ENCODE results near the gene RBM45.
"Not testable (repeated sequence)": the region's sequence is repeated elsewhere in the genome, so short reads cannot be mapped to it uniquely, and the experiment has no call there.

Gene RBM45, protein sequence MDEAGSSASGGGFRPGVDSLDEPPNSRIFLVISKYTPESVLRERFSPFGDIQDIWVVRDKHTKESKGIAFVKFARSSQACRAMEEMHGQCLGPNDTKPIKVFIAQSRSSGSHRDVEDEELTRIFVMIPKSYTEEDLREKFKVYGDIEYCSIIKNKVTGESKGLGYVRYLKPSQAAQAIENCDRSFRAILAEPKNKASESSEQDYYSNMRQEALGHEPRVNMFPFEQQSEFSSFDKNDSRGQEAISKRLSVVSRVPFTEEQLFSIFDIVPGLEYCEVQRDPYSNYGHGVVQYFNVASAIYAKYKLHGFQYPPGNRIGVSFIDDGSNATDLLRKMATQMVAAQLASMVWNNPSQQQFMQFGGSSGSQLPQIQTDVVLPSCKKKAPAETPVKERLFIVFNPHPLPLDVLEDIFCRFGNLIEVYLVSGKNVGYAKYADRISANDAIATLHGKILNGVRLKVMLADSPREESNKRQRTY

DNA sequence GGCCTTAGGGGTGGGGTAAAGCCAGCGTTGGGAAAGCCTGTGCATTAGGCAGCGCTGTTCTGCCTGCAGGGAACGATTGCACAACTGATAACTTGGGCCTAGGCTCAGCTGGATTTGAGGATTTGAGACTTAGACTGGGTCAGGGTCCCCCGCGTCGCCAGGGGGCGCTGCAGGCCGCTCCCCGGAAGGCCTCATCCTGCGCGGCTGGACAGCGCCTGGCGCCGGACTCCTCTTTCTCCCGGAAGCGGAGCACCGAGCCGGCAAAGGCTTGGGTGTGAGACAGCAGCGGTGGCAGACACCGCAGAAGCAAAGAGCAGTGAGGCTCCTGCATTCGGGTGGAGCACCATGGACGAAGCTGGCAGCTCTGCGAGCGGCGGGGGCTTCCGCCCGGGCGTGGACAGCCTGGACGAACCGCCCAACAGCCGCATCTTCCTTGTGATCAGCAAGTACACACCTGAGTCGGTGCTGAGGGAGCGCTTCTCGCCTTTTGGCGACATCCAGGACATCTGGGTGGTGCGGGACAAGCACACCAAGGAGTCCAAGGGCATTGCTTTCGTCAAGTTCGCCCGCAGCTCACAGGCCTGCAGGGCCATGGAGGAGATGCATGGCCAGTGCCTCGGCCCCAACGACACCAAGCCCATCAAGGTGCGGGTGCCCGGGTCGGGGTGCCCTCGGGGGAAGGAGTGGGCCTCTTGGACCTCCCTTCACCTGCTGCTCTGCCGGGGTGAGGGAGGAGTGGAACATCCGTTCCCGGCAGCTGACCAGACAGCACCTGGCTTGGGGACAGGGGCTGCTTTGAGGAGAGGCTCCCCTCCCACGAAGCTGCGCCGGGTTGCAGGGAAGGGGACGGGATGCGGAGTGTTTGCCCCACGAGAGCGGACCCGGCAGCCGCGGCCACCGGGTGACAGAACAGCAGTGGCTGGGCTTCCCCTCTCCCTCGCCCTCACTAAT is at the start of gene RBM45:
Gene RBM45, plus strand, starts transcription at position 236 of the 951 bp plus-strand sequence. Its CDS starts 110 bp downstream, at position 346.
- peak; percentile 99 for DNase-seq

DNA sequence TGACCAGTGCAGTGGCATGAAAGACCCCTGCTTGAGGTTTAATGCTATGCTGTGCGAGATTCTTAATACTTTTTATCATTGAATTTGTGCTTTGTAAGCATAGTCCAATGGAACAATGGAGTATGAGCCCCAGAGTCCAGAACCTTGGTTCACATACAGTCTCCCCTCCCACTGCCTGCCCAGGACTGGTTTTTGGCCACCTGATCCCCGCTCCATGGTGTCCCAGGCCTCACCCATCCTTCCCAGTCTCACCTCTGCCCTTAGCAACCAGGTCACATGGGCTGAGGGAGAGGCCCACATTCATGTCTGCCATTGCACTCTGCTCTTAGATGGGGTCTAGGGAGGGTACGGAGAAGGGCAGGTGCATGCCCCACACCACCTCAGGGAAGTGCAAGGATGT is 45.9 kb upstream of the RBM45 start:
- no peak for DNase-seq

DNA sequence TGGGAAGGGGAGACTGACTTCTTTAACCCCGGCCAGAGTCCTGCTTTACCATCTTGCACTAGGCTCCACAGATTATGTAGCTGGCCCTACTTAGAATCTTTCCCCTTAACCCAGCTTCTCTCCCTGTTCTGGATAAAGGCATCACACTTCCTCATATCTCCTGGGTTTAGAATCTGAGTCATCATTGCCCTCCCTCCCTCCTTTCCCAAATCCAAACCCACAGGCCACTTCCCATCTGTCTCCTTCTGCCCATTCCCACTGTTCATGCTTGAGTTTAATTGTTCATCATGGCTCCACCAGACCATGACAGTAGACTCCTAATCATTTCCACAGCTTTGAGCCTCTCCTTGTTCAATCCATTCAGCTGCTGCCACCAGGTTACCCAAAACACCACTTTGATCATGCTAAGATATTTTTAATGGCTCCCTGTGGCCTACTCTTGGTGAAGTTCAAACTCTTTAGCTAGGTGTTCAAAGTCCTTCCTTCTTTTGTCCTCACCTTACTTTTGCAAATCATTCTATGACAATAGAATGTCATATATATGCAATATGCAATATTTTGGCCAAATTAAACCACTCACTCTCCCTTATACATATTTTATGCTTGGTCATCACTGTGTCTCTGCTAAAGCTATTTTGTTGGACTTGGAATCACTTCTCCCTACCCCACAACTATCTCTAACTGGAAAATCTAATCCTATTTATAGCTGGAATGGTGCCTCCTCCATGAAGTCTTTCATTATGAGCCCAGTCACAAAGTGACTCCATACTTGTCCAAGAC is 45.2 kb upstream of the RBM45 start:
- DNase-seq: peak; percentile 98

DNA sequence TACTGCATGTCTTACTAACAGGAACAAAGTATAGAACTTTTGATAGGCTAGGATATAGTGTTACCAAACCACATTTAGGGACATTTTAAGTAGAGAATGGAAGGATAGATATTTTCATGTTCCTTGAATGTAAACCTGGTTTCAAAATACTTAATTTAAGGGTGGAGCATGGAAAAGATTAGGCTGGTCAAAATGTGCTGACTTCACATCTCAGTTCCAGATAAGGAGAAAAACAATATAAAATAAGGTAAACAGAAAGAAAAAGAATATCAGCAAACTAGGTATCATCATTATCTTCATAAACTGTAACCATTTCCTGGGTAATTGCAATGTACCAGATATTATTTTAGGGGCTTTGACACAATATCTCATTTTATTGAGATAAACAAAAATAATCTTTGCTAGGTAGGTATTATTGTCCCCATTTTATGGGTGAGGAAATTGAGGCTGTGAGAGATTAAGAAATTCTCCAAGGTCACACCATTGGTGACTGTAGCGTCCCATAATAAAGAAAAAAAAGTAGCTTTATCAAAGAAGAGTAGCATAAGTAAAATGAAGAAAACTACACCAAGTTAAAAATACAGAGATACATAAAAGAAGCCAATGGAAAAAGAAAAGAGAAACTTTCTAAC is 43.3 kb upstream of the RBM45 start:
- peak; percentile 64 for DNase-seq

DNA sequence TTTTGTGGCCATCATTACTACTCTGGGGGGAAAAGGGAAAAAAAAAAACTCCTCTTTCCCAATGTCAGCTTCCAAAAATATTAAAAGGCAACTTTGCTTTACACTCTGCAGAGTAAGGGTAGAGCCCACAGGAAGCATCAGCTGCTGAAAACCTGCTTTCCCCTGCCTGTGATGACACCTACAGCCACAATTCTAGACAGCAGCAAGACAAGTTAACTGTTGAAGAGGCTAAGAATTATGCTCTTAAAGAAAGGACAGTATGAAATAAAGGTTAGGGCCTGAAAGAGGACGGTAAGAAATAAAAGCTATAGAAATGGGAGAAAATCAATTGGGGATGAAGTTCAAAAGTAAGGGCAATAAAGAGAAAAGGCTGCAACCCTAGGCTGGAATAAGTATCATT is 42.7 kb upstream of the RBM45 start:
- DNase-seq: peak; percentile 88

DNA sequence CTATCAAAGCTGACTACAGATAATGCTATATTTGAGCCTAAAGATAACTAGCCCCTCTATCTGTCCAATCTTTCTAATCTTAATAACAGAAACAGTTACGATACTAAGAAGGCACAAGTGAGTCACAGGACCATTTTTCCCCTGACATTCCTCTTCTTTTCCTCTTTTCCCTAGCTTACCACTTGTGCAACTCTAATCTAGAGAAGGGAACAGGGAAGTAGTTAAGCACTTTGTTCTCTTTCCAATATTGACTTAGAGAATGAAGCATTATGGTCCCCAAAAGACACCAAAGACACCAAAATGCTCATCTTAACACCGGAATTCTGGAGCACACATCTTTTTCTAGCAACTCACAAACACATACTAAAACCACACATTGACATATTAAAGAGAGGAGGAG is 41.4 kb upstream of the RBM45 start:
- peak; percentile 89 for DNase-seq

DNA sequence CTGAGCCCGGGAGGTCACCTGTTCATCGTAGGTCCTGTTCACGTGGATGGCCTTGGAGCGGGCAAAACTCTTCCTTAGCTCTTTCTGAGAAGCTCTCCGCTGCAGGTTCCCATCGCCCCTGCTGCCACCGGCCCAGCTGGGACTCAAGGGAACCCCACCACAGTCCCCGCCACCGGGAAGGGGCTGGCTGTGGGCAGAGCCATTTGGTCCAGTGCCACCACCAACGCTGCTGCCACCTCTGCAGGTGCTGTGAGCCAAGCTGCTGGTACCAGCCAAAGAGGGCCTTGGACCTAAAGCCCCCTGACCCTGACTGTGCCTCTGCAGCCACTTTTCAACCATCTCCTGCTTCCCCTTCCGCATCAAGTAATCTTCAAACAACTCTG is 40.2 kb upstream of the RBM45 start:
- no peak for DNase-seq

DNA sequence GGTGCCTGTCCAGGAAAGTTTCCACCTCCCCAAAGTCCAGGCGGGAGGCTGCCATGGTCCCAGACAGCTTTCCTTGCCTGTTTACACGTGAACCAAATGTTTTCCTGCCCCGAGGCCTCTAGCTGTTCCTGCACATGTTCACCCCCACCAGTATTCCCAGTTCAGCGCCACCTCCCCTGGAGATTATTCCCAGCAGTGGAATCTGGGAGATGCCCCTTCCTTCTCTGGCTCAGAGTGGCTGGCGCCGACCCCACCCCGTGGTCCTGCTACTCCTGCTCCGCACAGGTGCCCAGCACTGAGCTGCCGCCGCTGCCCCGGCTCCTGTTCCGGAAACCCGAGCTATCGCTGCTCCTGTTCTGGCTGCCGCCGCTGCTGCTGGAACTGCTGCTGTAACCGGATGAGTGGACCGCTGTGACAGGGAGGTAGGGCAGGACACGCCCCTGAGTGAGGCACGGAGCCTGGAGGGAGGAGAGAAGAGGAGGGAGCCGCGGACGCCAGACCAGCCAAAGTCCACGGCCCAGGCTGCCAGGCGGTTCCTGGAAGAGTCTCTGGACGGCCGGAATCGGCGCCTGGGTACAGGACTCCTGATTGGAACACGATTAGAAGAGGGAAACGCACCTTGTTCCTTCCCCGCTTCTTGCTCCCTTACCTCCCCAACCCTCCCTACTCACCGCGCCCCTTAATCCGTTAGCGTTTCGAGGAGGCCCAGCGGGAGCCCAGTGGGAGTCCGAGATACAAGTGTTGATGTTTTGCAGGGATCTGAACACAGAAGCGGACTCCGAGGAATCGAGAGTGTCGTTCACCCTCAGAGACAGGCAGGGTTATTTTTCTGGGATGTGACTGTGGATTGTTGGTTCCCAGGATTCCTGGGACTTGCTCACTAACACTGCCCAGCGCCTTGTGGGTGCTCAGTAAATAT is 39.6 kb upstream of the RBM45 start, which contains the start of gene PDE11A:
Gene PDE11A, minus strand, starts transcription at position 395 of the 919 bp plus-strand sequence. Its CDS starts 340 bp downstream, at position 55.
- peak; percentile 99 for DNase-seq

DNA sequence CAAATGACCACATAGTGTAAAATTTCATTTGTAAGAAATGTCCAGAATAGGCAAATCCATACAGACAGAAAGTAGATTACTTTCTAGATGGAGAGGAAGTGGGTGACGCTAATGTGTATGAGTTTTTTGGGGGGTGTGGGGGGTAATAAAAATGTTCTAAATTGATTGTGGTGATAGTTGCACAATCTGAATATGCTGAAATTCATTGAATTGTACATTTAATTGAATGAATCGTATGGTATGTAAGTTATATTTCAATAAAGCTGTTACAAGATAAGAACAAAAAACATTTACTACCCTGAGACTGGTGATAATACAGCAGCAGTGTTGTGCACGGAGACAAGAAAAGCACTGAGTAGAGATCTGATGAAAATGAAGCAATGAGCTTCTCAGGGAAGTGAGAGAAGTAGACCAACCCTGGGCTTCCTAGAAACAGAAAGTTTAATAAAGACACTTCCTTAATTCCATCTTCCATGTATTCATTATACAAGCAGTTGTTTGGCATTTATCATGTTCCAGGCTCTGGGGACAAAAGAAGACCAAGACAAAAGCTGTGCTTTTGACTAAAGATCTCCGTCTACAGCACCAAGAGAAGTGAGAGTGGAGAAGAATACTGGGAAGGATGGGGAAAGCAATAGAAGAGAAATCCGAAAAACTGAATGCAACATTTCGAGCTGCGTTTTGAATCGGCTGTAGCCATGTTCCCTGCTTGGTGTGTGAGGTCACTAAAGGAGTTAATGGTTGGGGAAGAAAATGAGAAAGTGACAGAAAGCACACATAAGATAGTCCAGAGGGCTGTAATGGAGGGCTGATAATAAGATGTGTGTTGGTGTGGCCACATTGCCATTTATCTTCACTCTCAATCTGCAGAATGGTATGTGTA is 37.9 kb upstream of the RBM45 start:
- DNase-seq: no peak

DNA sequence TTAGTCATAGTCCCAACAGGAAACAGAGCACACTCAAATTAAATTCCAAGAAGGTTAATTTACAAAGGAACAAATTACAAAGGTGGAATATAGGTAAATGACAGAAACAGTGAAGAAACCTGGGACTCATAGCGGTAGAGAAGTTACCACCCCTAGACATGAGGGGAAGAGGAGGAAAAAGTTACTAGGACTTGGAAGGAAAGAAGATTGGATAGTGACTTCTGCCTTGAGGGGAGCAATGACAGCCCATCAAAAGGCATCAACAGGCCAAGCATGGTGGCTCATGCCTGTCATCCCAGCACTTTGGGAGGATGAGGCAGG is 37.3 kb upstream of the RBM45 start:
- no peak for DNase-seq

DNA sequence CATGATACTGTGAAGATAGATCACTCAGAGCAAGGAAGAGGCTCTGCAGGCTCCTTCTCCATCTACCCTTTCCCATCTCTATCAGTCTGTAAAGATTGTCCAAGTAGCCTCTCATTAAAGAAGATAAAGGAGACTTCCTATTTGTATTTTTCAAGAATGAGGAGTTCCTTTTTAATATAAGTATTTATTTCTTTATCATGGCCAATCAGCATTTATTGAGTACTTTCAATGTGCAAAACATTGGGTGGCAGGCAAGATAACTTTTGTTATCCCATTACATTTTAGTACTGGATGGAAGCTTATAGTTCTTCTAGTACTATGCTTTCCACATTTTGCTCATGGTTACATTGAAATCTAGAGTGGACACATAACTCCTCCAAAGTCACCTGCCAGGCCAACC is 36.1 kb upstream of the RBM45 start:
- DNase-seq: no peak

DNA sequence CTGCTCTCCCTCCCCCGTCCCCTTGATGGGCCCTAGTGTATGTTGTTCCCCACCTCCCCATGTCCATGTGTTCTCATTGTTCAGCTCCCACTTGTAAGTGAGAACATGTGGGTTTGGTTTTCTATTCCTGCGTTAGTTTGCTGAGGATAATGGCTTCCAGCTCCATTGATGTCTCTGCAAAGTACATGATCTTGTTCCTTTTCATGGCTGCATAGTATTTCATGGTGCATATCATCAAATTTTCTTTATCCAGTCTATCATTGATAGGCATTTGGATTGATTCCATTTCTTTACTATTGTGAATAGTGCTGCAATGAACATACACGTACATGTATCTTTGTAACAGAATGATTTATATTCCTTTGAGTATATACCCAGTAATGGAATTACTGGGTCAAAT is 33.0 kb upstream of the RBM45 start:
- DNase-seq: not testable (repeated sequence)

DNA sequence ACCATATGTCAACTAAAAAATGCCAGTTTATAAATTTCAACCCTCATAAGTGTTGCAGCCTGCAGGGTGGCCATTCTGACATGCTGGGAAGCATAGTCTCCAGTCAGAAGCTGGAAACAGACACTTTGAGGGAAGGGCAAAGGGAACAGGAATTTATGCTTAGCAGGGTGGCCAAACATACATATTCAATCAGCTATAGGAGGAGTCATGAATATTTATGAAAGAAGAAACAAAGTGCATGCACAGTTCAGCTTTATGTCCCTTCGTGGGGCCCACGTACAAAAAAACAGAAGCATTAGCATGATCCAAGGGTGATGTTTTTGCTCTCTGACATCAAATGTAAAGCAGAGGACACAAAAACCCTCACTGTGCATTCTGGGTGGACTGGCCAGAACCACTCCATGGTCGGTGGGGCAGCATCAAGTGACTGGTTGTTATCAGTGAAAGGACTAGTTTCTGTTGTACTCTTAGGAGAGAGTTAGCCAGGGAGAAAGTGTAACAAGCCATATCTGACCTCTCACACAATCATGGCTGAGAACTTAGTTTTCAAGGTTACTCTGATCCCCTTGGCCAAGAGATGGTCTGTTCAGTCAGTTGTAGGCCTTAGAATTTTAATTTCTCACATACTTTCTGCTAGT is 29.7 kb upstream of the RBM45 start:
- DNase-seq: no peak

DNA sequence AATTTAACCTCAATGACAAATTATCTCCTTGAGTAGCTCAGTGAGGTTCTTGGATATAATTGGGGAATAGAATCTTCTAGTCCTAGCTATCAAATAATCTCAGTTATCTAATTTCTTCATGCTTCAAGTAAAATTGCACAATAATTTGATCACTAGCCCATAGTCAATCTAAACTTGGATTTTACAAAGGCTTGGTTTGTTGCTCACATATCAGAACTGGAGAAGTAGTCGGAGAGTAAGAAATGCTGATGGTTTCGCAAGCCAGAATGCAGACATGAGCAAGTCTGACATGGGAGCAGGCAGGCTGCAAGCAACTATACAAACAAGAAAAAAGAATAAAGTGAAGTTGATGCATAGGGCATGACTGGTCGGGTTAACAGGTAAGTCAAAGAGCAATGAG is 28.0 kb upstream of the RBM45 start:
- no peak for DNase-seq

DNA sequence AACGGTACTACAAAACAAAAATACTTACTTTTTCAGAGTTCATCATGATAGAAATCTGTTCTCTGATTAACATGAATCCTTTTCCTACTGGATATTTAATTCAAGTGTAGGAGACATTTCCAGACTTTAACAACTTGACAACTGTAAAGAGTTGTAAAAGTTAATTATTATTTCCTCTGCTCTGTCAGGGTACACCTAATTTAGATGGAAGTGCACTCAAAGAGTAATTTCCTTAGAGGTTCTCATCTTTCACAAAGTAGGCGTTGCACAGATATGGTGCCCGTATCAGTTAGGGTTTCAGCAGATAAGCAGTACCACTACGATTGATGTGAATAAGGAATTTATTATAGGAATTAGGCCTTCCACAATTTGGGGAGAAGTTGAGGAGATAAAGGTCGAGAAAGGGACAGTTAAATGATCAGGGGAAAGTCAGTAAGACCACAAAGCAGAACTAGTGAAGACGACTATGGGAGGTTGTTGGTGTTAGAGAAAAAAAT is 23.4 kb upstream of the RBM45 start:
- DNase-seq: peak; percentile 89

DNA sequence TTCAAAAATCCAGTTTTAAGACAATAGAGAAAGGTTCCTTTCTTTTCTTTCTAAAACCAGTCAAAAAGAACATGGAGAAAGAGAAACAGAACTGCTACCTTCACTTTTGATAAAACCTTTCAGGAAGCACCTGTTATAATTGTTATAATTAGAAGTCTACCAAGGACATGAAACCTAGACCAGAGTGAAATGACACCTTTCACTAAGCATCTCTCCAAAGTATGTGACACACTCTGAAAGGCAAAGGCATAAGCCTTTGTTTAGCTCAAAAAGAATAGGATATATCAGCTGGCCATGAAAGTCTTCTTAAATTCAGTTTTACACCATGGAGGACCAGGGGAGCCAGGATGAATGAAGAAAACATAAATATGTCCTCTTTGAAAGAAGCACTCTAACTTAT is 18.8 kb upstream of the RBM45 start:
- DNase-seq: no peak

DNA sequence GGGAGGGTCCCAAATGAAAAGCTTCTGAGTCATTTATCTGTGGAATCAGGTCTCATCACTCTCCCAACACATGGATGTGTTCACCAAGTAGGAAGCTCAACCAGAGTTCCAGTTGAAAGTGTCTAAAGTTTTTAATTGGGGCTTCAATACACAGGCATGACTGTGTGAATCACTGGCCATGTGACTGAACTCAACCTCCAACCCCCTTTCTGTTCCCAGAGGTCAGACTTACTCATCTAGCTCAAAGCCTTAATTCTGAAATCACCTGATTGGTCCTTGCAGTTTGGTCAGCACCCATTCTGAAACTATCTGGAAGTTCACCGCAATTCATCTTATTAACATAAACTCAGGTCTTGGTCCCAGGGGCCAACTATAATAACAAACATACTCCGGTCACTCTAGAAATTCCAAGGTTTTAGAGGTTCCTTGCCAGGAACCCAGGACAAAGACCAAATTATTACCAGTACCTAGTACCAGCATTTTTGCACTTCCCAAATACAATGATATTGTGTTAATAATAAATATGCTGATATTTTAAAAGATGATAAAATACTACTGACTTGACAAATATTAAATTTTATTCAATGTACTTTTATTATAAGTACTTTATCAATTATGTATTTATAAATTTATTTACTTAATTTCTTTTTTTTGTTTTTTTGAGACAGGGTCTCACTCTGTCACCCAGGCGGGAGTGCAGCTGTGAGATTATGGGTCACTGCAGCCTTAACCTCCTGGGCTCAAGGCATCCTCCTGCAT is 10.7 kb upstream of the RBM45 start:
- no peak for DNase-seq

DNA sequence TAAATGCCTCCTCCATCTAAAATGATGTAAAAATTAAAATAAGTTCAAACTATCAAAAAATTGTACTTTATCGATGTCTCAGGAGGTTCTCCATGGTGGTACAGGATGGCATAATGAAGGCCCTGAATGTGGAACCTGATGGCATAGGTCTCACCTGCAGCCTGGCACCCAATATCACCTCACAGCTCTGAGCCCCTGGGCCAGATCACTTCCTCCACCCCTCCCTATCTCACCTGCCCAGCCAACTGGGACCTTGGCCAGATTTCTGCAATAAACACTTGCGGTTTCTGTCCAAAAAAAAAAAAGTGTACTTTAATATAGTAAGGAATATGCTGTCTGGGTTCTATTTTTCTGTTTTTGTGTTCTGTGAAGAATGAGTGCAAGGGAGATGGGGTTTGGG is 6.7 kb upstream of the RBM45 start:
- no peak for DNase-seq

DNA sequence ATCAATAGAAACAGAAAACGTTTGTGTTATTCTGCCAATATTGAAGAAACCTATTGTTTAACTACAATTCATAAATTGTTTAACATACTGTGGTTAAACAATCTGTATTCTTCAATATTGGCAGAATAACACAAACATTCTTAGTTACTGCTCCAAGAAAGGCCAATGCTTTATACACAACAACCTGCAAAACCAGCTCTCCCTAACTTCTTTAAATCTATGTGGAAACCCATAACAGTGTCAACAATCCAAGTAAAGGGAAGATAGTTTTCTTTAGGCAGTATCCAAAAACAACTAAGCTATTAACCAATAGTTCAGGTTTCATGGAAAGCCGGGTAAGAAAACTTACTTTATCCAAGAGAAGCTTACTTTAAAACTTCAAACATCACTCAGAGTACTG is 6.2 kb upstream of the RBM45 start:
- no peak for DNase-seq

Measured in NCI-H510A treated with DMSO at 0.1 percent for 48 hours (cell line).